PC-3 (cell line): ENCODE results near the gene LRP5. TPM values are rescaled to one million over a fixed set of nuclear protein-coding genes. Genes with fewer than 3 reads are reported as not detected.

ENCODE experiments used
- ATAC-seq: fragments of 200-7000 bp; cut with Tn5 transposase; 2 replicates; pipeline ENCODE4 v1.9.1; 2020; ENCODE audit warnings: mild to moderate bottlenecking, moderate library complexity
- BruUV-seq: library from RNA; stranded (reverse); fragments of 400-500 nt; replicated peaks from 2 replicates; lab custom pipeline; 2021; lab: Mats Ljungman, UMichigan
- CTCF ChIA-PET: fragments of 300-600 bp; sonication (Branson Sonifier 250); formaldehyde crosslinking; loops from one replicate; lab custom pipeline; 2022; ENCODE audit warnings: antibody characterized with exemption; lab: Charles Lee
- POLR2A ChIA-PET: fragments of 300-600 bp; sonication (Branson Sonifier 250); formaldehyde crosslinking; loops from one replicate; lab custom pipeline; 2022; ENCODE audit warnings: antibody characterized with exemption; ENCODE audit not compliant: unreplicated experiment; lab: Charles Lee
- DNase-seq: peaks from one replicate; pipeline ENCODE4 v3.0.0-alpha.2; 2015
- H2AFZ ChIP-seq: fragments of 300-600 bp; sonication (generic); 2 replicates; pipeline ENCODE4 v1.6.0; 2016; ENCODE audit warnings: antibody characterized with exemption, low read length
- H3F3A ChIP-seq: fragments of 300-600 bp; sonication (generic); one replicate; pipeline ENCODE4 v1.6.0; 2017; ENCODE audit warnings: antibody characterized with exemption, low read length, control low read depth, mild to moderate bottlenecking; ENCODE audit not compliant: unreplicated experiment
- H3K27ac ChIP-seq: fragments of 300-600 bp; sonication (generic); 2 replicates; pipeline ENCODE4 v1.5.1; 2016; ENCODE audit warnings: mild to moderate bottlenecking, low read length
- H3K27me3 ChIP-seq: fragments of 300-600 bp; sonication (generic); 2 replicates; pipeline ENCODE4 v1.6.1; 2016; ENCODE audit warnings: low read length, mixed read lengths
- H3K36me3 ChIP-seq: fragments of 300-600 bp; sonication (generic); 2 replicates; pipeline ENCODE4 v1.6.1; 2016; ENCODE audit warnings: low read depth, mixed run types, low read length, mixed read lengths
- H3K4me1 ChIP-seq: fragments of 300-600 bp; sonication (generic); 2 replicates; pipeline ENCODE4 v1.5.1; 2016; ENCODE audit warnings: low read length; ENCODE audit not compliant: insufficient read depth
- H3K4me2 ChIP-seq: fragments of 300-600 bp; sonication (generic); 2 replicates; pipeline ENCODE4 v1.6.0; 2016; ENCODE audit warnings: low read length
- H3K4me3 ChIP-seq: fragments of 300-600 bp; sonication (generic); 2 replicates; pipeline ENCODE4 v1.5.1; 2016; ENCODE audit warnings: mild to moderate bottlenecking, low read length, mixed read lengths
- H3K79me2 ChIP-seq: fragments of 300-600 bp; sonication (generic); 2 replicates; pipeline ENCODE4 v1.6.1; 2017; ENCODE audit warnings: low read length, mixed read lengths
- H3K9ac ChIP-seq: fragments of 300-600 bp; sonication (generic); 2 replicates; pipeline ENCODE4 v1.6.0; 2016; ENCODE audit warnings: mild to moderate bottlenecking, low read length
- H3K9me2 ChIP-seq: fragments of 300-600 bp; sonication (generic); replicated peaks from 2 replicates; pipeline ENCODE4 v1.6.1; 2016; ENCODE audit warnings: mixed run types, low read length, mixed read lengths
- H3K9me3 ChIP-seq: fragments of 300-600 bp; sonication (generic); 2 replicates; pipeline ENCODE4 v1.6.1; 2016; ENCODE audit warnings: low read length, mixed read lengths
- H4K20me1 ChIP-seq: fragments of 300-600 bp; sonication (generic); 2 replicates; pipeline ENCODE4 v1.6.1; 2016; ENCODE audit warnings: low read length, mixed read lengths
- EZH2 ChIP-seq: fragments of 300-600 bp; sonication (generic); IDR thresholded peaks from one replicate; pipeline ENCODE4 v1.6.1; 2017; ENCODE audit warnings: antibody characterized with exemption, mild to moderate bottlenecking, low read length; ENCODE audit not compliant: unreplicated experiment
- EZH2phosphoT487 ChIP-seq: fragments of 300-600 bp; sonication (generic); IDR thresholded peaks from 2 replicates; pipeline ENCODE4 v1.6.1; 2018; ENCODE audit warnings: mild to moderate bottlenecking, antibody characterized with exemption, low read length, borderline replicate concordance
- intact Hi-C: fragments of 100-400 bp; cut with micrococcal nuclease; formaldehyde crosslinking; loops from 2 replicates; pipeline ENCODE4 v1.9.0; 2023
- total RNA-seq: library from RNA; depleted of rRNA; stranded (reverse); fragments of >200 nt; gene quantifications from 2 replicates; pipeline ENCODE4 v1.2.3, GENCODE V29; 2014
- TF ChIP-seq, protein P1 (sequence below): fragments of 300-600 bp; sonication (generic); conservative IDR thresholded peaks from 2 replicates; pipeline ENCODE4 v1.5.1; 2017; ENCODE audit warnings: antibody characterized with exemption, low read depth, mild to moderate bottlenecking, low read length

LRP5 gene
- total RNA-seq, 1 experiment from 2014 or later: 64.3 TPM

DNA sequence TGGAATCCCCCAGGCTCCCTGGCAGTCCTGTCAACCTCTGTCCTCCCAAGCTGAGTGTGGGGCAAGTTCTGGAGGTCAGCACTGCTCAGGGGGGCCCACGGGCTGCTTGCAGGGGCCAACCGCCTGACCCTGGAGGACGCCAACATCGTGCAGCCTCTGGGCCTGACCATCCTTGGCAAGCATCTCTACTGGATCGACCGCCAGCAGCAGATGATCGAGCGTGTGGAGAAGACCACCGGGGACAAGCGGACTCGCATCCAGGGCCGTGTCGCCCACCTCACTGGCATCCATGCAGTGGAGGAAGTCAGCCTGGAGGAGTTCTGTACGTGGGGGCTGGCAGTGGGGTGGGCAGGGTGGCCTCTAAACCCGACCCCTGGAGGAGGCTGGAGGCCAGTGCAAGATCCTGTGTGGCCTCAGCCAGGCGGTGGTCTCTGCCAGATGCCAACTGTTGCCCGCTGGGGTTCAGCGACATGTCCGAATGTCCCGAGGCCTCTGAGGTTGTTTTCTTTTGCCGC is 113.5 kb downstream of the LRP5 start:
- ATAC-seq (no peak), DNase-seq (no peak)
- Histone ChIP-seq H3K4me1 (peaks cover 6% of the 10 kb centered on the region; the same call in 1 of the 2 replicates), H3K9me2 (no peaks in the 10 kb centered on the region), H3K27me3 (no peaks in the 10 kb centered on the region), H2AFZ (no peak overlapping the region), H3F3A (no peaks in the 10 kb centered on the region), H3K36me3 (peaks cover 41% of the 10 kb centered on the region), H3K9me3 (0 out of 2 replicates have a peak, but pooled peaks cover 4% of the 10 kb centered on the region), H3K4me3 (no peak overlapping the region), H3K9ac (no peak overlapping the region), H3K27ac (no peak overlapping the region), H4K20me1 (no peaks in the 10 kb centered on the region), H3K4me2 (no peak overlapping the region), H3K79me2 (no peaks in the 10 kb centered on the region)
- ChIA-PET POLR2A (no interaction called here), CTCF (no interaction called here)
- TF ChIP-seq EZH2phosphoT487 (no peak), EZH2 (no peak)
- TF ChIP-seq, protein P1, sequence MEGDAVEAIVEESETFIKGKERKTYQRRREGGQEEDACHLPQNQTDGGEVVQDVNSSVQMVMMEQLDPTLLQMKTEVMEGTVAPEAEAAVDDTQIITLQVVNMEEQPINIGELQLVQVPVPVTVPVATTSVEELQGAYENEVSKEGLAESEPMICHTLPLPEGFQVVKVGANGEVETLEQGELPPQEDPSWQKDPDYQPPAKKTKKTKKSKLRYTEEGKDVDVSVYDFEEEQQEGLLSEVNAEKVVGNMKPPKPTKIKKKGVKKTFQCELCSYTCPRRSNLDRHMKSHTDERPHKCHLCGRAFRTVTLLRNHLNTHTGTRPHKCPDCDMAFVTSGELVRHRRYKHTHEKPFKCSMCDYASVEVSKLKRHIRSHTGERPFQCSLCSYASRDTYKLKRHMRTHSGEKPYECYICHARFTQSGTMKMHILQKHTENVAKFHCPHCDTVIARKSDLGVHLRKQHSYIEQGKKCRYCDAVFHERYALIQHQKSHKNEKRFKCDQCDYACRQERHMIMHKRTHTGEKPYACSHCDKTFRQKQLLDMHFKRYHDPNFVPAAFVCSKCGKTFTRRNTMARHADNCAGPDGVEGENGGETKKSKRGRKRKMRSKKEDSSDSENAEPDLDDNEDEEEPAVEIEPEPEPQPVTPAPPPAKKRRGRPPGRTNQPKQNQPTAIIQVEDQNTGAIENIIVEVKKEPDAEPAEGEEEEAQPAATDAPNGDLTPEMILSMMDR: no peak
- BruUV-seq: no TSS peak
- intact Hi-C loops: no loop called here

DNA sequence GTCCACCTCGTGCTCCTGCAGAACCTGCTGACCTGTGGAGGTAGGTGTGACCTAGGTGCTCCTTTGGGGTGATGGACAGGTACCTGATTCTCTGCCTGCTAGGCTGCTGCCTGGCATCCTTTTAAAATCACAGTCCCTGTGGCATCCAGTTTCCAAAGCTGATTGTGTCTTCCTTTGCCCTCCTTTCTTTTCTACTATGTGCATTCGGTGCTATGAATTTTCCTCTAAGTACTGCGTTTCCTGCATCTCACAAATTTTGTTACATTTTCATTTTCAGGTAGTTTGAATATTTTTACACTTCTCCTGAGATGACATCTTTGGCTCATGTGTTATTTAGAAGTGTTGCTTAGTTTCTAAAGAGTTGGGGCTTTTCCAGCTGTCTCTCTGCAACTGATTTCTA is 117.3 kb downstream of the LRP5 start:
- H4K20me1 ChIP-seq: no peaks in the 10 kb centered on the region
- H2AFZ ChIP-seq: no peak overlapping the region
- TF ChIP-seq, protein P1: no peak
- TF ChIP-seq EZH2: no peak
- TF ChIP-seq EZH2phosphoT487: no peak
- peaks cover 43% of the 10 kb centered on the region for H3K36me3 ChIP-seq
- H3K4me1 ChIP-seq: peaks cover 8% of the 10 kb centered on the region; the same call in 1 of the 2 replicates
- H3K27me3 ChIP-seq: no peaks in the 10 kb centered on the region
- intact Hi-C loops: loop anchor here (10.0 kb wide), 1 partner anchor 45 kb away; no protein-coding TSS in a partner anchor
- H3F3A ChIP-seq: no peaks in the 10 kb centered on the region
- ATAC-seq (no peak), DNase-seq (no peak)
- no TSS peak for BruUV-seq
- ChIA-PET CTCF (no interaction called here), POLR2A (no interaction called here)
- 0 out of 2 replicates have a peak, but pooled peaks cover 4% of the 10 kb centered on the region for H3K9me3 ChIP-seq
- H3K9ac ChIP-seq: no peak overlapping the region
- no peaks in the 10 kb centered on the region for H3K79me2 ChIP-seq
- no peak overlapping the region for H3K4me2 ChIP-seq
- H3K9me2 ChIP-seq: no peaks in the 10 kb centered on the region
- H3K27ac ChIP-seq: no peak overlapping the region
- no peak overlapping the region for H3K4me3 ChIP-seq

- intact Hi-C loops: loop anchor here (10.0 kb wide), 1 partner anchor 46 kb away; no protein-coding TSS in a partner anchor
- Histone ChIP-seq H3K4me3 (no peak overlapping the region), H3K4me1 (peaks cover 8% of the 10 kb centered on the region; the same call in 1 of the 2 replicates), H4K20me1 (no peaks in the 10 kb centered on the region), H3K9me2 (no peaks in the 10 kb centered on the region), H3K27me3 (no peaks in the 10 kb centered on the region), H3K27ac (no peak overlapping the region), H2AFZ (no peak overlapping the region), H3K4me2 (no peak overlapping the region), H3K9me3 (0 out of 2 replicates have a peak, but pooled peaks cover 4% of the 10 kb centered on the region), H3K36me3 (peaks cover 41% of the 10 kb centered on the region), H3K9ac (no peak overlapping the region), H3K79me2 (no peaks in the 10 kb centered on the region), H3F3A (no peaks in the 10 kb centered on the region)
- BruUV-seq: no TSS peak
- POLR2A ChIA-PET: no interaction called here
- peak; percentile 39; the same call in 1 of the 2 replicates for ATAC-seq
- CTCF ChIA-PET: no interaction called here
- TF ChIP-seq, protein P1: no peak
- no peak for TF ChIP-seq EZH2
- TF ChIP-seq EZH2phosphoT487: no peak
- no peak for DNase-seq
Observed at GRCh38 chr11:68430384-68430783, 118.0 kb downstream of the LRP5 start.
